ENCODE results near the gene PCSK2. TPM values are rescaled to one million over a fixed set of nuclear protein-coding genes. Genes with fewer than 3 reads are reported as not detected.

Gene PCSK2
- polyA plus RNA-seq, 1 experiment, result not detected

- TF ChIP-seq, protein P1, sequence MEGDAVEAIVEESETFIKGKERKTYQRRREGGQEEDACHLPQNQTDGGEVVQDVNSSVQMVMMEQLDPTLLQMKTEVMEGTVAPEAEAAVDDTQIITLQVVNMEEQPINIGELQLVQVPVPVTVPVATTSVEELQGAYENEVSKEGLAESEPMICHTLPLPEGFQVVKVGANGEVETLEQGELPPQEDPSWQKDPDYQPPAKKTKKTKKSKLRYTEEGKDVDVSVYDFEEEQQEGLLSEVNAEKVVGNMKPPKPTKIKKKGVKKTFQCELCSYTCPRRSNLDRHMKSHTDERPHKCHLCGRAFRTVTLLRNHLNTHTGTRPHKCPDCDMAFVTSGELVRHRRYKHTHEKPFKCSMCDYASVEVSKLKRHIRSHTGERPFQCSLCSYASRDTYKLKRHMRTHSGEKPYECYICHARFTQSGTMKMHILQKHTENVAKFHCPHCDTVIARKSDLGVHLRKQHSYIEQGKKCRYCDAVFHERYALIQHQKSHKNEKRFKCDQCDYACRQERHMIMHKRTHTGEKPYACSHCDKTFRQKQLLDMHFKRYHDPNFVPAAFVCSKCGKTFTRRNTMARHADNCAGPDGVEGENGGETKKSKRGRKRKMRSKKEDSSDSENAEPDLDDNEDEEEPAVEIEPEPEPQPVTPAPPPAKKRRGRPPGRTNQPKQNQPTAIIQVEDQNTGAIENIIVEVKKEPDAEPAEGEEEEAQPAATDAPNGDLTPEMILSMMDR (IDR thresholded peaks at IDR 0.05; ENCODE audit: low read depth, low read length), result no peak
- DNase-seq (ENCODE audit: low read depth, low spot score), result no peak
- no peak overlapping the region for H3K4me3 ChIP-seq (ENCODE audit: low read depth, low read length)
- POLR2A ChIA-PET, result no interaction called here
- H3K27ac ChIP-seq (ENCODE audit: low read depth, low read length), result no peak overlapping the region
- H3K9me3 ChIP-seq (ENCODE audit: control insufficient read depth, insufficient read depth, low read length), result no peaks in the 10 kb centered on the region
- H3K27me3 ChIP-seq (ENCODE audit: control insufficient read depth, insufficient read depth, low read length), result peaks cover 24% of the 10 kb centered on the region
- CTCF ChIA-PET, result interaction anchor here (1.3 kb wide), 1 partner anchor 10 kb away, joined by 7 read pairs; no protein-coding TSS in a partner anchor
Observed at GRCh38 chr20:17494201-17494600, 267.4 kb downstream of the PCSK2 start.

GRCh38 chr20:17495826-17496225, 269.0 kb downstream of the PCSK2 start:
- Histone ChIP-seq H3K4me3 (ENCODE audit: low read depth, low read length) (no peak overlapping the region), H3K27me3 (ENCODE audit: control insufficient read depth, insufficient read depth, low read length) (peaks cover 18% of the 10 kb centered on the region), H3K9me3 (ENCODE audit: control insufficient read depth, insufficient read depth, low read length) (no peaks in the 10 kb centered on the region), H3K27ac (ENCODE audit: low read depth, low read length) (no peak overlapping the region)
- ChIA-PET POLR2A (no interaction called here), CTCF (interaction anchor here (1.1 to 1.8 kb wide), 2 partner anchors 9 to 64 kb away, joined by 3 to 7 read pairs; no protein-coding TSS in a partner anchor)
- no peak for DNase-seq (ENCODE audit: low read depth, low spot score)
- TF ChIP-seq, protein P1 (IDR thresholded peaks at IDR 0.05; ENCODE audit: low read depth, low read length), result no peak

DNA sequence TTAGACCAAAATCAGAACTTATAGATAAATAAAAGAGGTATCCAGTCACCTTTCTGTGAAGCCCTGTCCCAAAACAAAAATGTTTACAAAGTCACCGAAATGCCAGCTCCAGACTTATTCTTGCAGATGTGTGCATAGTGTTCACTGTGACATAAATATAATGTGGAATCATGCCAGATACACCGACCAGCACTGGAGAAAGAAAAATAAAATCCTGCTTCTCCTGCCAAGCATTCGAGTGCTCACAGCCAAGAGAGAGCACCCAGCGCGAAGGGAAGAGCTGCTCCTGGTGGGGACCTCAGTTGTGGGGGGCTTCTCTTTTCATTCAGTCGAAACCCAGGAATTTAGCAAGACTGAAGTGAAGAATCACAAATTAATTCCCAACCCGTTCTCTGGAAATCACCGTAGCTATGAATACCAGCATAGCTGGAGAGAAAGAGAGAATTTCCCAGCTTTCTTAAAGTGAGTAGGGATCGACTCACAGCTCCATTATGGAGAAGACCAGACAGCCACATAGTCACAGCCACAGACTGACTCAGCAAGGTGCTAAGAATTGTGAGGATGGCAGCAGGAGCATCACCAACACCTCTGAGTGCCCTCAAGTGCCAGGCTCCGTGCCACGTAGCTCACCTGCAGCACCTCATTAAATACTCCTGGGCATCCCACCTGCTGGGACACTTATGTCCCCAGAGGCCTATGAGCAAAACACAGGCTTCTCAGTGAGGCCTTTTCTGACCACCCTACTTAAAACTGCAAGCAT, 271.2 kb downstream of the PCSK2 start:
- POLR2A ChIA-PET, result no interaction called here
- TF ChIP-seq, protein P1 (IDR thresholded peaks at IDR 0.05; ENCODE audit: low read depth, low read length), result no peak
- Histone ChIP-seq H3K27ac (ENCODE audit: low read depth, low read length) (no peak overlapping the region), H3K4me3 (ENCODE audit: low read depth, low read length) (no peak overlapping the region), H3K9me3 (ENCODE audit: control insufficient read depth, insufficient read depth, low read length) (no peaks in the 10 kb centered on the region), H3K27me3 (ENCODE audit: control insufficient read depth, insufficient read depth, low read length) (peaks cover 20% of the 10 kb centered on the region)
- DNase-seq (ENCODE audit: low read depth, low spot score), result no peak
- CTCF ChIA-PET, result interaction anchor here (0.6 to 1.8 kb wide), 7 partner anchors 167 to 778 kb away, joined by 3 to 5 read pairs (median 3); no protein-coding TSS in a partner anchor

GRCh38 chr20:17498641-17499040, 271.8 kb downstream of the PCSK2 start:
- DNase-seq (ENCODE audit: low read depth, low spot score), result no peak
- POLR2A ChIA-PET, result interaction anchor here (0.6 to 0.7 kb wide), 3 partner anchors 7 to 1008 kb away, joined by 3 to 8 read pairs (median 6); no protein-coding TSS in a partner anchor

More at GRCh38 chr20:17498641-17499040, 271.8 kb downstream of the PCSK2 start:
- Histone ChIP-seq H3K9me3 (ENCODE audit: control insufficient read depth, insufficient read depth, low read length) (no peaks in the 10 kb centered on the region), H3K27ac (ENCODE audit: low read depth, low read length) (no peak overlapping the region), H3K4me3 (ENCODE audit: low read depth, low read length) (no peak overlapping the region), H3K27me3 (ENCODE audit: control insufficient read depth, insufficient read depth, low read length) (peaks cover 20% of the 10 kb centered on the region)
- CTCF ChIA-PET, result interaction anchor here (0.6 to 1.8 kb wide), 7 partner anchors 166 to 777 kb away, joined by 3 to 5 read pairs (median 3); no protein-coding TSS in a partner anchor
- TF ChIP-seq, protein P1 (IDR thresholded peaks at IDR 0.05; ENCODE audit: low read depth, low read length), result no peak
